ENCODE results near the gene EVI5.
A peak's percentile ranks its signal among the peaks of the same experiment; 100 is the strongest.

EVI5 gene
- 1.5 to 65.0 (median 3.4) reads per million in 3 experiments for total RNA-seq

- DNase-seq: peak; percentile 45
Observed at GRCh38 chr1:92784639-92785500, at the start of gene EVI5. Gene EVI5 (minus strand): TSS chr1:92785108. CDS start chr1:92736546, 48,562 bp downstream.

DNA sequence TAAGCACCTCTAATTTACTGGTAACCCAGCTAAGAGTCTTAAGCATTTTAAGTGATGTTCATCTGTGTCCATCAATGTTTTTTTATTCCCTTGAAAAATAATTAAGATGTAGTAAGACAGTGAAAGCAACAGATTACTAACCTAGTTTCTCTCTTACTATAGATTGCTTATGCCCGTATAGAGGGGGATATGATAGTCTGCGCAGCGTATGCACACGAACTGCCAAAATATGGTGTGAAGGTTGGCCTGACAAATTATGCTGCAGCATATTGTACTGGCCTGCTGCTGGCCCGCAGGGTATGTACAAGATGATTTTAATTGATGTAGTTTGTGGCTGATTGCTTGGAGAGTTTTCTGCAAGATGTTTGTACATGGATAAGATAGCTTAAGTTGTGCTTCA, 49.7 kb upstream of the EVI5 start:
- no peak for DNase-seq

GRCh38 chr1:92833840-92834239, 48.9 kb upstream of the EVI5 start:
- no peak for DNase-seq

- no peak for DNase-seq
Observed at GRCh38 chr1:92832537-92833114, 47.7 kb upstream of the EVI5 start.

DNA sequence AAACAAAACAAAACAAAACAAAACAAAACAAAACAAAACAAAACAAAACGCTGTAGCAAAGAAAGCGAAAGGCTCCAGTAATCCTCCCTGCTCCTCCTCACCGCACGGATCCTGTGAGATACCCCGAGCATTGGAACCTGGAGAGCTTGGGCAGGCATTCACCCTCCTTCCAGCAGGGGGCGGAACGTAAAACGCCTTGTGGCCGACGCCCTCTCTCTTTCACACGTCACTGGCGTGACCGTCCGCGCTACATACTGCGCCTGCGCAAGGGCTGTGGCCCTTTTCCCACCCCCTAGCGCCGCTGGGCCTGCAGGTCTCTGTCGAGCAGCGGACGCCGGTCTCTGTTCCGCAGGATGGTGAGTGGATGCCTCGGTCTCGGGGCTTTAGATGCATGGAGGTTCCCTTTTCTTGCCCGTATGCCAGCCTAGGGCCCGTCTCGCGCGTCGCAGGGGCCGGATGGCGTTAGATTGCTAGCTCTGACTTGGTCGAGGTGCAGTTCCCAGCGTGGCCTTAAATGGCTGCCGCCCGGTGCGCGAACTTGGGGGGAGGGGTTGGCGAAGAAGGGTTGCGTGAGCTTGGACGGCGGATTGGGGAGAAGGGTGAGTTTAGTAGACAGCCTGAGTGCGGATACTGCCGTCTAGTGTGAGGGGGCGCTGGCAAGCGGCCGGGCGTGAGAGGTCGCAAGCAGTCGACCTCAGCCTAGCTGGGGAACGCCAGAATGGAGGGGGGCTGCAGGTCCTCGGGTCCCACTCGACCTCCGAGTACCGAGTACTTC, 47.0 kb upstream of the EVI5 start, which contains the start of gene RPL5:
Gene RPL5 (plus strand): TSS at position 279 of the 775 bp plus-strand sequence. CDS start 75 bp downstream, at position 354.
- DNase-seq: peak; percentile 97

- no peak for DNase-seq
Observed at GRCh38 chr1:92831368-92831761, 46.5 kb upstream of the EVI5 start.

DNA sequence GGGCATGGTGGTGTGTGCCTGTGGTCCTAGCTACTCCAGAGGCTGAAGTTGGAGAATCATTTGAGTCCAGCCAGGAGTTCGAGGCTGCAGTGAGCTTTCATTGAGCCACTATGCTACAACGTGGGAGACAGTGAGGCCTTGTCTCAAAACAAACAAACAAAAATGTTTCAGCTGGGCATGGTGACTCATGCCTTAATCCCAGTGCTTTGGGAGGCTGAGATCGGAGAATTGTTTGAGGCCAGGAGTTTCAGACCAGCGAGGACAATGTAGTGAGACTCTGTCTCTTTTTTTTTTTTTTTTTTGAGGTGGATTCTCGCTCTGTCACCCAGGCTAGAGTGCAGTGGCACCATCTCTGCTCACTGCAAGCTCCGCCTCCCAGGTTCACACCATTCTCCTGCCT, 41.9 kb upstream of the EVI5 start:
- DNase-seq: no peak

DNA sequence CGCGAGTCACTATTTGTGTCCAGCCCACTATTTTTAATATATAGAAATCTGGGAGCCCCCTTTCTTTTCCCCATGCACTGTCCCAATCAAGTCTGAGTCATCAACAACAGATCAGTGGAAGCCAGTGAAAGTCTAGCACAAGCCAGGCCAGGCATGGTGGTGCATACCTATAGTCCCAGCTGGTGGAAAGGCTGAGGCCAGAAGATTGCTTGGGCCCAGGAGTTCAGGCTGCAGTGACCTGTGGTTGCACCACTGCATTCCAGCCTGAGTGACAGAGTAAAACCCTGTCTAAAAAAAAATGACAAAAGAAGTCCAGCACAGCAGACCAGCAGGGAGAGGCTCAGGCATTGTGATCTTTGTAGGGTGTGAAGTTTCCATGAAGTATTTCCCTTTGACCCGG, 38.0 kb upstream of the EVI5 start:
- DNase-seq: no peak

DNA sequence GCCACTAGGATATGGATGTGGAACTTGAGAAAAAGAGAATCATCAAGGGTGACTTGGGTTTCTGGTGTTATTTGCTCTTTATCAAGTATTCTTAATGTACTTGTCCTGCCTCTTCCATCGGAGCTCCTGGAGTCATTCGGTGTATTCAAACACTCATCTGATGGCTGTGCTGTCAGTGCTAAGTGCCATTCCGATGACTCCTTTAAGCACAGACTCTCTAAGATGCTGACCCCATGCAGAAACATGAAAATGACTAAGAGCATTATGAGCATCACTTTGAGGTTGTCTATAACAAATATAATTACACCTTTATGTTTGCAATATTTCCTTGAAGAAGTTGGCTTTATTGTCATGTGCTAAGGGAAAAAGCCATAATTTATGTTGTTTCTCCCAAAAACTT, 35.6 kb upstream of the EVI5 start:
- DNase-seq: no peak

GRCh38 chr1:92820024-92820423, 35.1 kb upstream of the EVI5 start:
- no peak for DNase-seq

DNA sequence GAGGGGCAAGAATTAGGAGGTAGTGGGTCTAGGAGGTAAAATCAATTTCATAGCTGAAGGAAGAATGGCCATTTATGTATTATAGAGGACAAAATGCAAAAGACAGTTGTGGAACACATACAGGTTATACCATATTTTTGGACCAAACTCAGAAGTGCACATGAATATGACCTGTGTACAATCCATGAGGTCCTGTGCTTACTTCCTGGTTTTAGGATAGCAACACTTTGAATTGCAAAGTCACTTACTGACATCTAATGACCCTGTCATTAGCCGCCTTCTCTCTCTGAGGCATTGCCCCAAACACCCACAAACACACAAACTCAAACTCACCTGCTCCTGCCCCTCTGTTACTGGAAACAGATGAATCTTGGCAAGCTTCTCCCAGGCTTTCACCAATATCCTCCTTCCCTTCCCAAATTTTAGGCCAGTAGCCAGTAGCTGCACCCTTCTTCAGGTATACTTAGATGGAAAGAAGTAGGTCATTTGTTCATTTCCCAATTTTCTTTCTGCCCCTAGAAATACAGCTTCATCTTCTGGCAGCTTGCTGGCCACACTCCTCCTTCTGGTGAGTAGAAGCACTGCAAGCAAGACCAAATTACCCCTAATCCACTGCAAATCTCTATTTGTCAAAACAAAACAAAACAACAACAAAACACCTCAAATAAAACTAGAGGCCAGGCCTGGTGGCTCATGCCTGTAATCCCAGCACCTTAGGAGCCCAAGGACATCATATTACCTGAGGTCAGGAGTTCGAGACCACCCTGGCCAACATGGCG, 33.3 kb upstream of the EVI5 start:
- no peak for DNase-seq

DNA sequence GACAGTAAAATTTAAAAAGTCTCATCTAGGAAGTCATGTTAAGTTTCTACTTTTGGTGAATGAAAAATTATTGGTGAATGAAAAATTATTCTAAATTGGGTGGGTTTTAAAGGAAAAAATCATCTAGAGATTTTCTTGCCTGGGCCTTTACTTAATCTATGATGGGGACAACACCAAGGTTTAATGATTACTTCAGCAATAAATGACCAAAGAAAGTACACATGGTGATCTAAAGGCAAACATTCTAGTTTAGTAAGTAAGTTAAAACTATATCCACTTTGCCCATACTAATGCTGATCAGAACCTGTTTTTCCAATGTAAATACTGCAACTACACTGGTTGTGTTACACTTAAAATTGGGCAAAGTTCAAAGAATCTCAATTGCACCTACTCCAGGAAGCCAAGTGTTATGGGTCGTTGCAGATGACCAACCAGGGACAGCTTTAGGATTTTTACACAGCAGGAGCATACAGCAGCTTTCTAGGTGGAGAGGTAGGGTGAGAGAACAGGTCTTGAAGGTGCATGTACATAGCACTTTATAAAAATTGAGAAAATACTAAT, 32.3 kb upstream of the EVI5 start:
- no peak for DNase-seq

- no peak for DNase-seq
Observed at GRCh38 chr1:92816732-92817131, 31.8 kb upstream of the EVI5 start.

GRCh38 chr1:92808381-92808780, 23.5 kb upstream of the EVI5 start:
- no peak for DNase-seq

GRCh38 chr1:92805216-92805615, 20.3 kb upstream of the EVI5 start:
- DNase-seq: no peak

- DNase-seq: peak; percentile 10
Observed at GRCh38 chr1:92804721-92805201, 19.9 kb upstream of the EVI5 start.

DNA sequence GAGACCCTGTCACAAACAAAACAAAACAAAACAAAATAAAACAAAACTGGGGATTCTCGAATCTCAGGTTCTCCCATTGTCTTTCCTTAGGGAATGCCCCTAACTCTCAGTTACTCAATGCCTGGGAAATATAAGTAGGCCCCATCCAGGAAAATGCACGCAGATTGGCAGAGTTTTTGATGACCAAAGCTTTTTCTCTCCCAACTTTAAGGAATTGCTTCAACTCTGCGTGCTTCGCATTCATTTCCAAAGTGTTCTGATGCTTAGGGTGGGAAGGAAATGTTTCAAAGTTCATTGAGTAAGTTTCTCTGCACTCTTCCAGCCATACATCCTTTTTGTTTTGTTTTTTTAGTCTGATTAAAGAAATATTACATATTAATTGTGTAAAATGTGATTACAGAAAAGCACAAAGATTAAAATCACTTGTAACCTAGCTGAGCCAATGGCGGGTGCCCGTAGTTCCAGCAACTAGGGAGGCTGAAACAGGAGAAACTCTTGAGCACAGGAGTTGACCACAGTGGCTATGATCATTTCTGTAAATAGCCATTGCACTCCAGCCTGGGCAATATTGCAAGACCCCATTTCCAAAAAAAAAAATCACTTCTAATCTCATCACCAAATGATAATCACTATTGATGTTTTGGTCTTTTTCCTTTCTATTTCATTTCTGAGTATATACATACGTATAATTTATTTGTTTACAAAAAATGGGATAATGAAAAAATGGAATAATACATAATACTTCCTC, 18.4 kb upstream of the EVI5 start:
- no peak for DNase-seq

DNA sequence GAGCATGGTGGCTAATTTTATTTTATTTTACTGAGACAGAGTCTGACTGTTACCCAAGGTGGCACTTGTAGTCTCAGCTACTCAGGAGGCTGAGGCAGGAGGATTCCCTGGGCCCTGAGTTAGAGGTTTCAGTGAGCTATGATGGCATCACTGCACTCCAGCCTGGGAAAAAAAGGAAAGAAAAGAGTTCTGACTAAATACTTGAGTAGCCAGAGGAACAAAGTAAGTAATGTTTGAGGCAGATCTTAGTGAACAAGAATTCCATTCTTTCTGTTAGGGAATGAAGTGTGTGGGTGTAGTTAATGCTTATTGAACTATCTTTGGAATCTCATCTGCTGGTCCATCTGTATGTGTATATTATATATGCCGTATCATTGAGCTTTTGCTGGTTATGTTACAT, 13.1 kb upstream of the EVI5 start:
- no peak for DNase-seq

DNA sequence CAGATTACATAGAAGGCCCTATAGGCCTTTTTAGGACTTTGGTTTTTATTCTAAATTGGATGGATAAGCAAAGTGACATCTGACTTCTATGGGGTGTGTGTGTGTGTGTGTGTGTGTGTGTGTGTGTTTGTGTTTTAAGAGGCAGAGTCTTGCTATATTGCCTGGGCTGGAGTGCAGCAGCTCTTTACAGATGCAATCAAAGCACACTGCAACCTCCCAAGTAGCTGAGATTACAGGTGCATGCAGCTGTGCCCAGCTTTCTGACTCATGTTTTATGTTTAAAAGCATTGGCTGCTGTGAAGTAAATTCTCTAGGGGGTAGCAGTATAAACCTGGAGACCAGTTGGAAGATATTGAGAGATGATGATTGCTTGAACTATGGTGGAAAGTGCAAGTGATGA, 12.4 kb upstream of the EVI5 start:
- DNase-seq: no peak

- no peak for DNase-seq
Observed at GRCh38 chr1:92795166-92795565, 10.3 kb upstream of the EVI5 start.

- no peak for DNase-seq
Observed at GRCh38 chr1:92792340-92792782, 7.5 kb upstream of the EVI5 start.

Data from central memory CD4-positive, alpha-beta T cell (primary cell).